IPS-NIHi7 (cell line): ENCODE data around the gene NOSIP.

ENCODE experiments used
- DNase-seq: peaks from one replicate; pipeline ENCODE4 v3.0.0; 2012; ENCODE audit warnings: mixed read lengths; ENCODE audit errors: extremely low spot score

NOSIP gene

DNA sequence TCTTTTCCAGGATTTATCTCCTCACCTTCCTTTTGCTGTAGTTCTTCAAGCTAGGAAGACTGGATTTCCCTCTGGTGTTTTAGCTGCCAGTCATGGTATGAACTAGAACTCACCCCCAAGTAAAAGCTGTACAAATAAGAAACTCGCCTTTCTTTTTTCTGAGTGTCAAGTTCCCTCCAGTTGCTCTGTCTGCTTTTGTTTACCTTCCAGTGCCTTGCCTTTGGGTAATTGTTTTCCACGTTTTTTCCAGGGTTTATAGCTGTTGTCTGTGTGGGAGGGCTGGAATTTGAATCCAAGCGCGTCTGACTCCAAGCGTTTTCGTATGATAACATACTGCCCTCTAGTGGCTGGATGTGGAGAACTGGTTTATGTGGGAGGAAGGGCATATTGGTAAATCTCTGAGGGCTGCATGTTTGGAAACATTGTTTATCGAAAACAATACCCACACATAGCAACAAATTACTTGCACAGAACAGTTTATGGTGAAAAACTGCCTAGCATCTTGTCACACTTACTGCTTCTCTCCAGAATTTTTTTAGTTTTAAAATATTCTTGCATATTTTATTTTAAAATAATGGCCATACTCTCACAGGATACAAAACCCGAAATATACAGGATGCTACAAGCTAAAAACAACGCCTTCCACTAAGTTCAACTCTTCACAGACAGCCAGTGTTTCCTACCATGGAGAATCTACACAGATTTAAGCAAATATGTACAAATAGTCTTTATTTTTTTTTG, 33.4 kb downstream of the NOSIP start:
- peak; percentile 81 for DNase-seq

DNA sequence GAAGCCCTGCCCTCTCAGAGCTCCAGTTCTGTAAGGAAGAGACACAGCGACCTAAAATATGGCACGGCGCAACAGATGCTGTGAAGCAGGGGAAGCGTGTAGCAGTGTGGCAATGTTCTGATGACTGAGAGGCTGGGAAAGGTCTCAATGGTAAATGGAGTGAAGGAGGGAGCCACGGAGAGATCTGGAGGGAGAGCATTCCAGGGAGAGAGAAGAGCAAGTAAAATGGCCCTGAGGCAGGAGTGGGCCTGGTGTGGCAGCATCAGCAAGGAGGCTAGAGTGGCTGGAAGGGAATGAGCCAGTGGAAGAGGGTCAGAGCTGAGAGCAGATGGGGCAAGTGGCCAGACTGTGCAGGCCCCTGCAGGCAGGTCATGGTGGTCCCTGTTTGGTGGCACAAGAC, 36.2 kb downstream of the NOSIP start:
- DNase-seq: no peak

DNA sequence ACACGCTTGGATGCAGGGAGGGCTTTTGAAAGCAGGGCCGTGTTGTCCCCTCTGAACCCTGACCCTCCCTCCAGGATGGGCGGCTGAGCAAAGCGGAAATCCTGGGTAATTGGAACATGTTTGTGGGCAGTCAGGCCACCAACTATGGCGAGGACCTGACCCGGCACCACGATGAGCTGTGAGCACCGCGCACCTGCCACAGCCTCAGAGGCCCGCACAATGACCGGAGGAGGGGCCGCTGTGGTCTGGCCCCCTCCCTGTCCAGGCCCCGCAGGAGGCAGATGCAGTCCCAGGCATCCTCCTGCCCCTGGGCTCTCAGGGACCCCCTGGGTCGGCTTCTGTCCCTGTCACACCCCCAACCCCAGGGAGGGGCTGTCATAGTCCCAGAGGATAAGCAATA, 37.3 kb downstream of the NOSIP start:
- no peak for DNase-seq

DNA sequence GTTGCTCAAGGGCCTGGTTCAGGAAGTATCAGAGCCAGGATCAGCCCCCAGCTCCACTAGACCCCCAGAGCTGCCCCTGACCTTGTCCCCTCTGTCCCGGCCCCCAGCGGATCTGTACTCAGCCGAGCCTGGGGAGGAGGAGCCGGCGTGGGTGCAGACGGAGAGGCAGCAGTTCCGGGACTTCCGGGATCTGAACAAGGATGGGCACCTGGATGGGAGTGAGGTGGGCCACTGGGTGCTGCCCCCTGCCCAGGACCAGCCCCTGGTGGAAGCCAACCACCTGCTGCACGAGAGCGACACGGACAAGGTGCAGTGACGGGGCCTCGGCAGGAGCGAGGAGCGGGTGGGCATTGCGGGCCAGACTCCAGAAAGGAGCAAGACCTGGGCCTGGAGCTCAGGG, 37.9 kb downstream of the NOSIP start:
- no peak for DNase-seq

DNA sequence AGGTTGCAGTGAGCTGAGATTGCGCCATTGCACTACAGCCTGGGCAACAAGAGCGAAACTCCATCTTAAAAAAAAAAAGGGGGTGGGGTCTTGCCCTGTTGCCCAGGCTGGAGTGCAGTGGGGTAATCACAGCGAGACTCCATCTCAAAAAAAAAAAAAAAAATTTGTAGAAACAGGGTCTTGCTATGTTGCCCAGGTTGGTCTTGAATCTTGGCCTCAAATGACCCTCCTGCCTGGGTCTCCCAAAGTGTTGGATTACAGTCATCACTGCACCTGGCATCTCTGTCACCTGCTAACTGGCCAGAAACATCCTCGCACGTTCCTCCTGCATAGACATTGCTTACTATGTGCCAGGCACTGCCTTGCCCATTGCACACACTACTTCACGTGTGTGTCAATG, 38.4 kb downstream of the NOSIP start:
- DNase-seq: no peak

DNA sequence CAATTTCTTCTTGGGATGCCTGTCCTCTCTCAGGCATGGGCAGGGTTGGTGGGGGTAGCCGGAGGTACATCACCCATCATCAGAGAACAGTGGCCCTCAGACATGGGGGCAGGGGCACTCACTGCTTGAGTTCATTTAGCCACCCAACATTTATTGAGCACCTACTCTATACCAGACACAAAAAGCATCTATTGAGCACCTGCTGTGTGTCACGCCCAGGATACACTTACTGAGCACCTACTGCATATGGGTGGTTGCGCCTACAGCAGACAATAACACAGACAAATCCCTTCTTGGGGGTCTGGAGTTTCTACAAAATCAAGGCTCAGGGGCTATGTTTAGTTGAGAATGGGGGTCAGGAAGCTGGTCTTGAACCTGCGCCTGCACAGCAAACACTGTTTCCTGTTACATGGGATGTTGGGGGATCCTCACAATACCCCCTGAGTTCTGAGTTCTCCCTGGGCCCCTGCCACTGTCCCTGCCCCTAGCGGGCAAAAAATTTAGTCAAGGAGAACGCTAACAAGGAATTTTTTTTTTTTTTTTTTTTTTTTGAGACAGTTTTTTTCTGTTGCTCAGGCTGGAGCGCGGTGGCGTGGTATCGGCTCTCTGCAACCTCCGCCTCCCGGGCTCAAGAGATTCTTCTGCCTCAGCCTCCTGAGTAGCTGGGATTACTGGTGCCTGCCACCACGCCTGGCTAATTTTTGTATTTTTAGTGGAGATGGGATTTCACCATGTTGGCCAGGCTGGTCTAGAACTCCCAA, 41.0 kb downstream of the NOSIP start:
- no peak for DNase-seq

DNA sequence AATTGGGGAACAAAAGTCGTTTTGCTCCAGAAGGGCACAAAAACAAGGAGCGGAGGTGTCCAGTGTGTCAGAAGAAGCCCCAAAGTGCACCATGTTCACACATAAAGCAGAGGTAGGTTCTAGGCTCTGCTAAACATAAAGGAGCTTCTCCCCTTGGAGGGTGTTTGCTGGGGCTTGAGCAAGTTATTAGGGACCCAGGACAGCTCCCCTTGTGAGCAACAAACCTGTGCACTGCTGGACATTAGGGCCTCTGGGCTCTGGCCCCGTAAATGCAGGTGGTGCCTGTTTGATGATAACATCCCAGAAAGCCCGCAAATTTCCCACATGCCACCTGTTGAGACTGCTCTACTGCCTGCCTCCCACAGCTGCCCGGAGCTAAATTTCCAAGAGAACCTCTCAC, 41.7 kb downstream of the NOSIP start:
- DNase-seq: no peak

DNA sequence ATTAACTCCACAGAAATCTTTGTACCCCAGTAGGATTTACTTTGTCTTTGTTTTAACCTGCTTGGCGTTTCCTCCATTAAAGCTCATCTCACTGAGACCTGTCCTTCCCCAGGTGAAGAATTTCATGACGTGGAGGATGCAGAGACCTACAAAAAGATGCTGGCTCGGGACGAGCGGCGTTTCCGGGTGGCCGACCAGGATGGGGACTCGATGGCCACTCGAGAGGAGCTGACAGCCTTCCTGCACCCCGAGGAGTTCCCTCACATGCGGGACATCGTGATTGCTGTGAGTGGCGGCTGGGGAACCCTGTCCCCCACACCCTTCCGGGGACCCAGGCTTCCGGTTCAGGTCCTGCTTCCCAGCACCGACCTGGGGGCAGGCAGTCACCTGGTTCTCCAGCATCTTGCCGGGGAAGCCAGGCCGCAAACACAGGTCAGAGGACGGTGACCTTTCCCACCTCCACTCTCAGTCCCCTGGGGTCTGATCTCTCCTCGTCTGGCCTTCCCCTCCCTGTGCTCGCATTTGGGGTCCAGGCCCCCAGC, 43.4 kb downstream of the NOSIP start:
- DNase-seq: no peak

DNA sequence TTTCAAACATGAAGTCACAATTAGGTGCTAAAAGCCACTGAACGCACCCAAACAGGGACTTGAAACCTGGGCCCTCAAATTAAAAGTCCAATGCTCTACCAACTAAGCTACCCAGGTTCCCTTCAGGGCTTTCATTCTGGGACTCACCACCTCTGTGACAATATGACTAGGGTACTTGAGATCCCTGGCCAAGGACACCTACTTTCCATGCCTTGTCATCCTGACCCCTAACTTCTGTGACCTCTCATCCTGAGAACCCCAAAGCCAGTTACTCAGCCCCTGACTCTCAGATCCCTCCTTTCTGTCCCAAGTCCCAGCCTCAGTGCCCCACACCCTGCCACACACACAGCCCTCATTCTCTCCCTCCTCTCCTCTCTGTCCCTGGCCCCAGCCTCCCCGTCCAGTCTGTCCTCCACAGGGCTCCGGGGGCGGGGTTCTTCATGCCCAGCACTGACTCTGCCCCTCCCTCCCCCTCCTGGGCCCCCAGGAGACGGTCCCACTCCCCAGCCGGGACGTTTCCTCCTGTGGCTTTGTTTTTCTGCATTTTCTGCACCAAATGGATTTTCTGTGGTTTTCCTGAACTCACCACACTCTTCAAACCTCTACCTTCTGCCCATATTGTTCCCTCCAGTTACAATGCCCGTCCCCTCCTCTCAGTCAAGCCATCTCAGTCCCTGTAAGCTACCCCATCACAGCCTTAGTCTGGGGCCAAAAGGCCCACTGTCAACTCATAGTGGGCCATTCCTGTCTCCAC, 45.5 kb downstream of the NOSIP start:
- DNase-seq: no peak

DNA sequence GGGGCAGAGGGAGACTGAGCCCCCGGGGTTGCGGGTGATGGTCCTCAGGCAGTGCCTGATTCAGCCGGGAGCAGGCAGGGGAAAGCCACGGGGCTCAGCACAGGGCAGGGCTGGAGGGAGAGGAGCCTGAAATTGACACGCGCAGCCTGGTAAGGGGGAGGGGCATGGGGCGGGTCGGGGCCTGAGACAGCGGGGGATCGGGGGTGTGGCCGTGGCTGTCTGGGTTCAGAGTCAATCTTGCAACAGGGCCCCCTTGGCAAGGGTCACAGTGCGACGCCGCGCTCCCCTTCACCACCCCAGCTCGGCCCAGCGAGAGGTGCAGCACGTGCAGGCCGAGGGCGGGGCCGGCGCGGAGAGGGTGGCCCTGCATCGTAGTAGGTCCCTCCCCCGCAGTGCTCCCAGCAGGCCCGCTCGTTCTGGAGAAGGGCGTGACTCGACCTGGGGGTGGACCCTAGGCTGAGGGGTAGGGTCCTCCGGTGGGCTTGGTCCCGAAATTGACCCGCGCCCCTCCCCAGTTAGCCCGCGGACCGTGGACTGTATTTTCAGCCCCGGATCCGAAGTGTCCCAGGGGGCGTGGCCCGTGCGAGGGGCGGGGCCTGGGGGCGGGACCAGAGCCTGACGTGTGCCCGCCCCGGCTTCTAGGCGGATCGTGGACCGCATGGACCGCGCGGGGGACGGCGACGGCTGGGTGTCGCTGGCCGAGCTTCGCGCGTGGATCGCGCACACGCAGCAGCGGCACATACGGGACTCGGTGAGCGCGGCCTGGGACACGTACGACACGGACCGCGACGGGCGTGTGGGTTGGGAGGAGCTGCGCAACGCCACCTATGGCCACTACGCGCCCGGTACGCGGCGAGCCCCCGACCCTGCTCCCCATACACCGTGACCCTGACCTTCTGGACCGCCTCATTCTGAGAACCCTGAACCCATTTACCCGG, 46.5 kb downstream of the NOSIP start:
- peak; percentile 76 for DNase-seq

DNA sequence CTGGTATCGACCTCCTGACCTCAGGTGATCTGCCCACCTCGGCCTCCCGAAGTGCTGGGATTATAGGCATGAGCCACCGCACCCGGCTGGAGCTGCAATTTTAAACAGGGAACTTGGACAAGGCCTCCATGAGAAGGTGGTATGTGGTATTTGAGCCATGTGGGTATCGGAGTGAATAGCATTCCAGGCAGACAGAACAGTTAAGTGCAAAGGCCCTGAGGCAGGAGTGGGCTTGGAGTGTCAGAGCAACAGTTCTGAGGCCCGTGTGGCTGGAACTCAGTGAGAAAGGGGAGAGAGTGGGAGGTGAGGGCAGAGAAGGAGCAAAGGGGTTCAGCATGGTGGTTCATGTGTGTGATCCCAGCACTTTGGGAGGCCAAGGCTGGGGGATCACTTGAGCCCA, 49.6 kb downstream of the NOSIP start:
- DNase-seq: no peak

DNA sequence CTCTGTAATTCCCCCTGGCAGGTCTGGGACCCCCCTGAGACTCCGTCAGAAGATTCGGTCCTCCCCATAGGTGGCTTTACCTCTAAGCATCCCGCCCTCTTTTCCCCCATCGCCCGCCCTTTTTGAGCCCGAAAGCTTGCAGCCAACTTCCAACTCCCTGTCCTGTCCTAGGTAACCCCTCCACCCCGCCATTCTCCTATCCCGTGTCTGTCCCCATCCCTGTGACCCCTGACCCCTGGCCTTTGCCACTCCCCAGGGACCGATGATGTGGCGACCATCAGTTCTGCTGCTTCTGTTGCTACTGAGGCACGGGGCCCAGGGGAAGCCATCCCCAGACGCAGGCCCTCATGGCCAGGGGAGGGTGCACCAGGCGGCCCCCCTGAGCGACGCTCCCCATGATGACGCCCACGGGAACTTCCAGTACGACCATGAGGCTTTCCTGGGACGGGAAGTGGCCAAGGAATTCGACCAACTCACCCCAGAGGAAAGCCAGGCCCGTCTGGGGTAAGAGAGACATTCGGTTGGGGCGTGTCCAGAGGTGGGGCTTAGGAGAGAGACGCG, 52.1 kb downstream of the NOSIP start:
- no peak for DNase-seq

DNA sequence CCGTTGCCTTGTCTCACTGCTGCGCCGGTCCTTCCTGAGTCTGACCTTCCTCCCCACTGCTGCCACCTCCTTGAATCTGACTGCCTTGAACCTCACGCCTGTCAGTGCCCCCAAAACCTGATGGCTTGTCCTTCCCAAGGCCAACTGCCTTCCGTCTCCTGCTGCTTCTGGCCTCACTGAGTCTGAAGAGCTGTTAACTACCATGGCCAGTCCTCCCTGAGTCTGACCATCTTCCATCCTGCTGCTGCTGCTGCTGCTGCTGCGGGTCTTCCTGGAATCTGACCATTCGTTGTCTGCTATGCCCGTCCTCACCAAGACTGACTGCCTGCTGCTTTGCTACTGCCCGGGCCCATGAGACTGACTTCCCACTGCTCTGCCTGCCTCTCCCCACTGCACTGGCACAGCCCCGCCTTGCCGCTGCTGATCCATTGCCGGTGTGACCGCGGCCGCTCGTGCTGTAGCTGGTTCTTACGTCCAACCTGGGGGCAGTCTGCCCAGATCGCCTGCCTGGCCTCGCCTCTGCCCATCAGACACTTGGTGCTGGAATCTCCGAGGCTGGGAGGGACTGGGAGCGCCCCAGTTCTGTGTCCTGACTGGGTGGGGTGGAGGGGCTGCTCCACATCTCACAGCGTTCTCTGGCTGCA, 55.4 kb downstream of the NOSIP start:
- DNase-seq: no peak

DNA sequence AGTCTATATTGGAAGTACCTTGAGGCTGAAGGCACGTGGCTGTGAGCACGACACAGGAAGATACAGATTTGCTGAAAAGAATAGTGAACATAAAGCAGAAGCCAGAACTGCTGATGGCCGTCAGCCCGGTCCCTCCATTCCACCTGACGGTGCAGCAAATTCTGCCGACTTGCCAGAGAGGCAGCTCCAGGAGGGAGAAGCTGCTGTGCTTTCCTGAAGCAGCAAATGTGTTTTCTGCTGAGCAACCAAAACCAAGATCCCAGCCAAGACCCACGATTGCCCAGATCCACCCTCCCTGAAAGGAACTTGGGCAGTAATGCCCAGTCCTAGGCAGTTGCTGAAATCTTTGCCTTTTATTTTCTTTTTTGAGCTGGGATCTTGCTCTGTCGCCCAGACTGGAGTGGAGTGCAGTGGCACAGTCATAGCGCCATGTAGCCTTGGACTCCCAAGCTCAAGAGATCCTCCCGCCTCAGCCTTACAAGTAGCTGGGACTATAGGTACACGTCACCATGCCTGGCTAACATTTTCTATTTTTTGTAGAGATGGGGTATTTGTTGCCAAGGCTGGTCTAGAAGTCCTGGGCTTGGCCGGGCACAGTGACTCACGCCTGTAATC, 59.5 kb downstream of the NOSIP start:
- DNase-seq: no peak

DNA sequence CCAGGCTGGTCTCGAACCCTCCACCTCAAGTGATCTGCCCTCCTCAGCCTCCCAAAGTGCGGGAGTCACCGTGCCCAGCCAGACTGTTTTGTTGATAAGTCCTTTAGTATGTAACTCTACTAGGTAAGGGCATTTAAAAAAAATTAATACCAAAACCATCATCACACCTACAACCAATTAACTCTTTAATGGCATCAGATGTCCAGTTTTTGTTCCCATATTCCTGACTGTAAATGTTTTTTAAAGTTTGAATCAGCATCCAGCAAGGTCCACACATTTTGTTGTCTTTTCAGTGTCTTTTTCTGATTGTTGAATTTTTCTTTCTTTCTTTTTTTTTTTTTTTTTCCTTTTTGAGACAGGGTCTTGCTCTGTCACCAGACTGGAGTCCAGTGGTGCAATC, 62.3 kb downstream of the NOSIP start:
- DNase-seq: no peak

DNA sequence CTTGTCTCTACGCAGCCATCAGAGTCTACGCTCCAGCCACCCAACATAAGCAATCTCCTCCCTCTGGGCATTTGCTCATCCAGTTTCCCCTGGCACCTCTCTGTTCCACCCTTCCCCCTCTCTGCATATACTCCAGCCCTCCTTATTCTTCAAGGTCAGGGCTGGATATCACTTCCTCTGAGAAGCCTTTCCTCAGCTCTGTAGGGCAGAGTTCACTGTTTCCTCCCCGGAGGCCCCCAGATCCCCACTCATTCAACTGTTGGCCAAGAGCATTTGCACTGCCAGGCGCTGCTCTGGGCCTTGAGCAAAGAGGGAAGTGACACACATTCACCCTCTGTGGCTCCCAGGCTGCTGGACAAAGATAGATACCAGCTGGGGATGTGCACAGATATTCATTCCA, 64.6 kb downstream of the NOSIP start:
- DNase-seq: no peak

DNA sequence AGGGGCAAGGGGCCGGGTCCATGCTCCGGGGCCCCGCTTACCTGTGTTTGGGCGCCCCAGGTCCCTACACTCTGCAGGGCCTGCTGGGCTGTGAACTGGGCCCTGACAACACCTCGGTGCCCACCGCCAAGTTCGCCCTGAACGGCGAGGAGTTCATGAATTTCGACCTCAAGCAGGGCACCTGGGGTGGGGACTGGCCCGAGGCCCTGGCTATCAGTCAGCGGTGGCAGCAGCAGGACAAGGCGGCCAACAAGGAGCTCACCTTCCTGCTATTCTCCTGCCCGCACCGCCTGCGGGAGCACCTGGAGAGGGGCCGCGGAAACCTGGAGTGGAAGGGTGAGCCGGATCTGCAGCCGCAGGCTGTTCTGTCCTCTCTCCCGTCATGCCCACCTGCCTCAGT, 66.2 kb downstream of the NOSIP start:
- no peak for DNase-seq

DNA sequence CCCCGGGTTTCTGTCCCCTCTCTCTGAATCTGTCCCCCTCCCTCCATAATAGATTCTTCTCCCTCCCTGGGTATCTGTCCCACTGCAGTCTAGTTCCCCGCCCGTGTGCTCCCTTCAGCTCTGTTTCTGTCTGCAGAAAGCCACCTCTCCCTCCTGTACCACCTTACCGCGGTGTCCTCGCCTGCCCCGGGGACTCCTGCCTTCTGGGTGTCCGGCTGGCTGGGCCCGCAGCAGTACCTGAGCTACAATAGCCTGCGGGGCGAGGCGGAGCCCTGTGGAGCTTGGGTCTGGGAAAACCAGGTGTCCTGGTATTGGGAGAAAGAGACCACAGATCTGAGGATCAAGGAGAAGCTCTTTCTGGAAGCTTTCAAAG, 66.6 kb downstream of the NOSIP start:
- no peak for DNase-seq

DNA sequence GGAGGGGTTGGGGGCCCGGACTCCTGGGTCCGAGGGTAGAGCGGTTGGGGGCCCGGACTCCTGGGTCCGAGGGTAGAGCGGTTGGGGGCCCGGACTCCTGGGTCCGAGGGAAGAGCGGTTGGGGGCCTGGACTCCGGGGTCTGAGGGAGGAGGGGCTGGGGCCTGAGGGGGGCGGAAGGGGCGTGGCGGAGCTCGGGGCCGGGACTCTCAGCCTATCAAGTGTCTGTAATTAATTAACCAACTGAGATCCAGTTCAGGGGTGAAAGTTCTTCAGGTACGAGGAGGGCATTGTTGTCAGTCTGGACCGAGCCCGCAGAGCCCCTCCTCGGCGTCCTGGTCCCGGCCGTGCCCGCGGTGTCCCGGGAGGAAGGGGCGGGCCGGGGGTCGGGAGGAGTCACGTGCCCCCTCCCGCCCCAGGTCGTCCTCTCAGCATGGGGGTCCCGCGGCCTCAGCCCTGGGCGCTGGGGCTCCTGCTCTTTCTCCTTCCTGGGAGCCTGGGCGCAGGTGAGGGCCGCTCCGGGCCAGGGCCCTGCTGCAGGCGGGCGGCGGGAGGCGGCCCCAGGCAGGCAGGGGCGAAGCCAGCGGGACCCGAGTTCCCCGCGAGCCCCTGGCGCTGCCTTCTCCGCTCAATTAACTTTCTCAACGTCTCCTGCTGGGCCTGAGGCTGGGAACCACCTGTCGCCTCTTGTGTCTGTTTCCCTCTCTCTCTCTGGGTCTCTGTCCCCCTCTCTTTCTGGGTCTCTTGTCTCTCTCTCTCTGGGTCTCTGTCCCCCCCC, 67.2 kb downstream of the NOSIP start:
- DNase-seq: peak; percentile 78
